Stimulated activated CD4-positive, alpha-beta T cell treated with anti-CD3 and anti-CD28 coated beads, Interleukin-15, amount 100 ng/mL, for 1 hour (primary cell): ENCODE results near the gene DVL3.

Experiments
- DNase-seq, 2 donors: peaks; one replicate each; pipeline ENCODE4 v3.0.0-alpha.2; 2020; ENCODE audit warnings: low read depth in 1 of 2, low spot score in 1 of 2

Gene DVL3

DNA sequence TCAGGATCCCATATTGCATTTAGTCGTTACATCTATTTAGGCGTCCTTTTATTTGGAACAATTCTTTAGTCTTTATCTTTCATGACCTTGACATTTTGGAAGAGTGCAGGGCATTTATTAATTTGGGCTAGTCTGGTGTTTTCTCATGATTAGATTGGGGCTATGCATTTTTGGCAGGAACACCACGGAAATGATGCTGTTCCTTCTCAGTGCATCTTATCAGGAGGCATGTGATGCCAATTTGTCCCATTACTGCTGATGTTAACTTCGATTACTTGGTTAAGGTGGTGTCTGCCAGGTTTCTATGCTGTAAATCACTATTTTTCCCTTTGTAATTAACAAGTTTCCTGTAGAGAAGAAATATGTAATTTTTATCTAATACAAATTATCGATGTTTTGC, 56.1 kb downstream of the DVL3 start:
- DNase-seq, result no peak

DNA sequence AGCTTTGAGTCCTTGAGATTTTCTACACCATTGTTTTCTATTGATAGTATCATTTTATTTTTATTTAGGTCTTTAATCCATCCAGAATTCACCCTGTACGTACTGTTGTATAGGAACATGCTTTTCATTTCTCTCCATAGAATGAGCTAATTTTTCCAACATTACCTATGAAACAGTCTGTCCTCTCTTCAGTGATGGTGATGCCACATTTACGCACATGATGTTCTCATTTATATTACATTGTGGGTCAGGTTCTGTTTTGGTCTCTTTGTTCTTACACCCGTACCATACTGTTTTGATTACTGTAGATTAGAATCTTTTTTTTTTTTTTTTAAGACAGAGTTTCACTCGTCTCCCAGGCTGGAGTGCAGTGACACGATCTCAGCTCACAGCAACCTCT, 56.5 kb downstream of the DVL3 start:
- no peak for DNase-seq

DNA sequence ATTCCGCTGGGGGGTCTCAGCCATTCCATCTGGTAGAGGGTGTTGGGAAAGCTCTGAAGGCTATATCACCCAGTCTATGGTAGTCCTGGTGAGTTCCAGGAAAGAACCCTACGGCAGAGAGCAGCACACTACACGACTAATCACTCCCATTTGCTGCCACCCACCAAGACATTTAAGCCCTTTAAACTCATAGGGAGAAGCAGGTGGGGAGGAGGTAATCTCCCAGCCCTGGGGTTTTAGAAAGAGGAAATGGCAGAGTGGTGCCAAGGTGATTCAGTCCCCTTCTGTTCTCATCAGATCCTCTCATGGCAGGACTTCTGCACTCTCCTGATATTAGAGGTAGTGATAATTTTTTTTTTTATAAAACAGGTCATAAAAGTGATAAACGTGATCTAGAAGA, 63.6 kb downstream of the DVL3 start:
- DNase-seq, result no peak

DNA sequence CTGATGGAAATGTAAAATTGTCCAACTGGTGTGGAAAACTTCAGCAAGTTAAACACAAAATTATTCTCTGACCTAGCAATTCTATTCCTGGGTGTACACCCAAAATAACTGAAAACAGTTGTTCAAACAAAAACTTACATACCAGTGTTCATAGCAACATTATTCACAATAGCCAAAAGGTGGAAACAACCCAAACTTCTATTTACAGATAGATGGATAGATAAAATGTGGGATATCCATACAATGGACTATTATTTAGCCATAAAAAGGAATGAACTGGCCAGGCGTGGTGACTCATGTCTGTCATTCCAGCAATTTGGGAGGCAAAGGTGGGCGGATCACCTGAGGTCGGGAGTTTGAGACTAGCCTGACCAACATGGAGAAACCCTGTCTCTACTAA, 67.3 kb downstream of the DVL3 start:
- DNase-seq, result no peak
